HepG2 (cell line): ENCODE measurements around the gene SRRM4. TPM values are rescaled to one million over a fixed set of nuclear protein-coding genes. Genes with fewer than 3 reads are reported as not detected.

ENCODE experiments used
- ATAC-seq: fragments of 200-7000 bp; cut with Tn5 transposase; 3 replicates; pipeline ENCODE4 v1.9.1; 2020; ENCODE audit warnings: mild to moderate bottlenecking, moderate library complexity
- BruUV-seq: library from RNA; stranded (reverse); fragments of 400-500 nt; replicated peaks from 2 replicates; lab custom pipeline; 2021; lab: Mats Ljungman, UMichigan
- CTCF ChIA-PET: fragments of 300-600 bp; formaldehyde crosslinking; extraction: SDS; loops from one replicate; lab custom pipeline; 2021; ENCODE audit warnings: low total read pairs, inconsistent platforms, low intra/inter-chr PET ratio; lab: Yijun Ruan, JAX
- POLR2A ChIA-PET: fragments of 350-600 bp; sonication (Branson Sonifier 250); formaldehyde crosslinking; loops from one replicate; lab custom pipeline; 2020; ENCODE audit warnings: antibody characterized with exemption, inconsistent platforms; lab: Yijun Ruan, JAX
- DNase-seq: peaks from one replicate; pipeline ENCODE4 v3.0.0-alpha.2; 2015; ENCODE audit warnings: low spot score
- FAIRE-seq: peaks from 3 replicates; lab custom pipeline; 2011; peaks lifted over from hg19 to GRCh38; lab: Jason Lieb, UNC
- H2AFZ ChIP-seq: one replicate; pipeline ENCODE4 v1.6.1; 2011; ENCODE audit warnings: low read length, inconsistent platforms
- H3K27ac ChIP-seq: fragments of 300-600 bp; 3 replicates; pipeline ENCODE4 v1.8.0; 2011; ENCODE audit warnings: mixed run types, mild to moderate bottlenecking, mixed read lengths, low read length, inconsistent platforms; ENCODE audit not compliant: insufficient read depth; ENCODE audit errors: extremely low read length
- H3K27me3 ChIP-seq, 2 experiments: fragments of 200-600 bp in 1 of 2; 2 replicates in 1 of 2; 3 replicates in 1 of 2; pipeline versions ENCODE4 v1.6.0 to v1.8.0; 2011; ENCODE audit warnings: low read length in 2 of 2, mild to moderate bottlenecking in 2 of 2, moderate library complexity in 2 of 2, inconsistent platforms in 1 of 2; ENCODE audit not compliant: insufficient read depth in 2 of 2, control insufficient read depth in 1 of 2
- H3K36me3 ChIP-seq, 2 experiments: fragments of 200-600 bp in 1 of 2; replicated peaks in 1 of 2; 2 replicates in 1 of 2; 3 replicates in 1 of 2; pipeline versions ENCODE4 v1.5.1 to v1.8.0; 2011; ENCODE audit warnings: low read length in 2 of 2, inconsistent platforms in 1 of 2; ENCODE audit not compliant: insufficient read depth in 2 of 2, control insufficient read depth in 1 of 2
- H3K4me1 ChIP-seq: 2 replicates; pipeline ENCODE4 v1.5.1; 2012; ENCODE audit warnings: low read length, inconsistent platforms; ENCODE audit not compliant: insufficient read depth
- H3K4me2 ChIP-seq: 2 replicates; pipeline ENCODE4 v1.6.0; 2011; ENCODE audit warnings: low read depth, low read length, inconsistent platforms
- H3K4me3 ChIP-seq, 3 experiments: fragments of 200-600 bp in 1 of 3; sonication (generic), shearing (Covaris generic) in 1 of 3; replicated peaks in 1 of 3; 2 replicates each; pipeline ENCODE4 v1.5.1; 2011 to 2016; ENCODE audit warnings: low read length in 3 of 3, inconsistent platforms in 2 of 3, low read depth in 2 of 3, mild to moderate bottlenecking in 2 of 3, control low read depth in 1 of 3, mixed read lengths in 1 of 3; ENCODE audit not compliant: insufficient read depth in 1 of 3
- H3K79me2 ChIP-seq: one replicate; pipeline ENCODE4 v1.6.1; 2011; ENCODE audit warnings: low read length, inconsistent platforms; ENCODE audit not compliant: insufficient read depth
- H3K9ac ChIP-seq: 2 replicates; pipeline ENCODE4 v1.6.0; 2011; ENCODE audit warnings: mild to moderate bottlenecking, low read depth, low read length, inconsistent platforms; ENCODE audit not compliant: insufficient read depth
- H3K9me3 ChIP-seq: 2 replicates; pipeline ENCODE4 v1.5.1; 2012; ENCODE audit warnings: mild to moderate bottlenecking, low read length
- H4K20me1 ChIP-seq: 2 replicates; pipeline ENCODE4 v1.6.0; 2011; ENCODE audit warnings: inconsistent platforms, mild to moderate bottlenecking, low read length, moderate library complexity; ENCODE audit not compliant: insufficient read depth
- AHR ChIP-seq: IDR thresholded peaks from 2 replicates; pipeline ENCODE4 v1.6.1; 2018; ENCODE audit warnings: missing genetic modification reagents, missing compliant biosample characterization
- ARNT2 ChIP-seq: sonication (generic); formaldehyde crosslinking; IDR thresholded peaks from 2 replicates; pipeline ENCODE4 v1.8.0; 2022; ENCODE audit warnings: mild to moderate bottlenecking, low read depth, missing genetic modification reagents, moderate library complexity
- E2F2 ChIP-seq: sonication (generic); formaldehyde crosslinking; IDR thresholded peaks from 2 replicates; pipeline ENCODE4 v1.4.0; 2020; ENCODE audit warnings: missing genetic modification reagents, borderline replicate concordance
- ESRRA ChIP-seq: sonication (generic); formaldehyde crosslinking; IDR thresholded peaks from 2 replicates; pipeline ENCODE4 v1.5.1; 2020; ENCODE audit warnings: mild to moderate bottlenecking, low read depth, missing genetic modification reagents
- FOXJ3 ChIP-seq: sonication (generic); formaldehyde crosslinking; IDR thresholded peaks from 2 replicates; pipeline ENCODE4 v1.4.0; 2020; ENCODE audit warnings: missing genetic modification reagents, mild to moderate bottlenecking, borderline replicate concordance
- HDAC6 ChIP-seq: fragments of 200-600 bp; sonication (generic); IDR thresholded peaks from 2 replicates; pipeline ENCODE4 v1.7.0; 2017; ENCODE audit warnings: mild to moderate bottlenecking, antibody characterized with exemption, low read length, low read depth
- KAT7 ChIP-seq: IDR thresholded peaks from 2 replicates; pipeline ENCODE4 v1.6.1; 2018; ENCODE audit warnings: borderline replicate concordance, missing compliant biosample characterization
- SRSF1 ChIP-seq: fragments of 200-400 bp; formaldehyde crosslinking; optimal IDR thresholded peaks from 2 replicates; pipeline ENCODE3; 2017; ENCODE audit warnings: mild to moderate bottlenecking, low read depth, low read length, moderate library complexity
- ZGPAT ChIP-seq: IDR thresholded peaks from 2 replicates; pipeline ENCODE4 v1.6.1; 2016; ENCODE audit warnings: mild to moderate bottlenecking
- ZNF281 ChIP-seq: sonication (generic); formaldehyde crosslinking; IDR thresholded peaks from 2 replicates; pipeline ENCODE4 v1.4.0; 2020; ENCODE audit warnings: missing genetic modification reagents, borderline replicate concordance
- ZNF432 ChIP-seq: sonication (generic); formaldehyde crosslinking; IDR thresholded peaks from 2 replicates; pipeline ENCODE4 v1.5.0; 2020; ENCODE audit warnings: missing genetic modification reagents, mild to moderate bottlenecking, borderline replicate concordance
- ZNF710 ChIP-seq: sonication (generic); formaldehyde crosslinking; IDR thresholded peaks from 2 replicates; pipeline ENCODE4 v1.5.0; 2020; ENCODE audit warnings: mild to moderate bottlenecking, missing genetic modification reagents, borderline replicate concordance
- ZNF841 ChIP-seq: sonication (generic); formaldehyde crosslinking; IDR thresholded peaks from 2 replicates; pipeline ENCODE4 v1.8.1; 2023; ENCODE audit warnings: missing genetic modification reagents, borderline replicate concordance
- WGBS: methylation state at CpG from one replicate; pipeline ENCODE4 v1.1.6; 2017; ENCODE audit warnings: low lambda C conversion rate; 5-methylcytosine and 5-hydroxymethylcytosine counted together
- in situ Hi-C: cut with HindIII; loops from 2 replicates; pipeline ENCODE4 v1.10.0; 2017; ENCODE audit warnings: low pct_unique_long_range_greater_than_20kb; ENCODE audit not compliant: extremely low pct_ligation_motif_present
- intact Hi-C: fragments of 100-400 bp; cut with micrococcal nuclease; formaldehyde crosslinking; loops from one replicate; pipeline ENCODE4 v1.10.0; 2022; ENCODE audit not compliant: unreplicated experiment
- polyA plus RNA-seq, 8 experiments: library from polyadenylated mRNA; depleted of rRNA in 3 of 8; stranded (reverse) in 7 of 8; unstranded in 1 of 8; fragments of >200 nt; fragmentation: Illumina TruSeq in 4 of 8; extraction: Trizol in 4 of 8; gene quantifications; 2 replicates each; pipeline versions ENCODE4 v1.2.1 to v1.2.3, GENCODE V29; 2011 to 2016; ENCODE audit warnings: low read depth in 4 of 8, missing spikeins in 1 of 8, mixed read lengths in 1 of 8; ENCODE audit not compliant: insufficient read depth in 1 of 8
- total RNA-seq, 5 experiments: library from RNA; depleted of rRNA; stranded (reverse); fragments of >200 nt; fragmentation: Illumina TruSeq; extraction: Trizol; gene quantifications; 2 replicates each; pipeline ENCODE4 v1.2.3, GENCODE V29; 2016; ENCODE audit warnings: low read depth in 1 of 5

Gene SRRM4
- total and polyA plus RNA-seq, 2 of the 13 experiments (the other 11 are each of a cell fraction or from before 2014, with no cell fraction given) = not detected

GRCh38 chr12:119168721-119169120, 187.4 kb downstream of the SRRM4 start:
- Histone ChIP-seq H3K36me3 (no peaks in the 10 kb centered on the region), H3K4me2 (no peak overlapping the region), H3K27me3 (no peaks in the 10 kb centered on the region; a peak in 1 of 5 replicates), H3K79me2 (no peaks in the 10 kb centered on the region), H3K9me3 (no peaks in the 10 kb centered on the region), H3K4me3 (no peak overlapping the region), H3K27ac (no peak overlapping the region), H2AFZ (no peak overlapping the region)
- intact Hi-C loops = no loop called here
- DNase-seq (no peak), FAIRE-seq (no peak)
- in situ Hi-C loops = no loop called here
- CTCF ChIA-PET = no interaction called here
- WGBS = 39% methylated on average over 3 of the region's 3 CpGs
- POLR2A ChIA-PET = no interaction called here
- TF ChIP-seq ZNF841 (CRISPR knock-in tag) = no peak
- no peak for TF ChIP-seq KAT7 (CRISPR knock-in tag)
- TF ChIP-seq ESRRA (CRISPR knock-in tag) = no peak
- TF ChIP-seq ARNT2 (CRISPR knock-in tag) = no peak
- no peak for TF ChIP-seq E2F2 (CRISPR knock-in tag)
- no peak for TF ChIP-seq SRSF1
- TF ChIP-seq HDAC6 = no peak
- TF ChIP-seq ZNF710 (CRISPR knock-in tag) = no peak
- no peak for TF ChIP-seq ZNF281
- TF ChIP-seq FOXJ3 (CRISPR knock-in tag) = no peak
- no peak for TF ChIP-seq ZGPAT (CRISPR knock-in tag)
- no peak for TF ChIP-seq ZNF432 (CRISPR knock-in tag)
- no peak for TF ChIP-seq AHR (CRISPR knock-in tag)
- TF ChIP-seq, all 625 proteins: peak for 0
- H4K20me1 ChIP-seq = no peaks in the 10 kb centered on the region
- no peaks in the 10 kb centered on the region for H3K4me1 ChIP-seq
- no peak overlapping the region for H3K9ac ChIP-seq
- BruUV-seq = no TSS peak
- no peak for ATAC-seq
